HepG2 (cell line): ENCODE measurements around the gene BCAM. TPM values are rescaled to one million over a fixed set of nuclear protein-coding genes. Genes with fewer than 3 reads are reported as not detected.
A peak's percentile ranks its signal among the peaks of the same experiment; 100 is the strongest.

ENCODE experiments used
- ATAC-seq: fragments of 200-7000 bp; cut with Tn5 transposase; 3 replicates; pipeline ENCODE4 v1.9.1; 2020; ENCODE audit warnings: mild to moderate bottlenecking, moderate library complexity
- BruUV-seq: library from RNA; stranded (reverse); fragments of 400-500 nt; replicated peaks from 2 replicates; lab custom pipeline; 2021; lab: Mats Ljungman, UMichigan
- CTCF ChIA-PET: fragments of 300-600 bp; formaldehyde crosslinking; extraction: SDS; loops from one replicate; lab custom pipeline; 2021; ENCODE audit warnings: low total read pairs, inconsistent platforms, low intra/inter-chr PET ratio; lab: Yijun Ruan, JAX
- POLR2A ChIA-PET: fragments of 350-600 bp; sonication (Branson Sonifier 250); formaldehyde crosslinking; loops from one replicate; lab custom pipeline; 2020; ENCODE audit warnings: antibody characterized with exemption, inconsistent platforms; lab: Yijun Ruan, JAX
- DNase-seq: peaks from one replicate; pipeline ENCODE4 v3.0.0-alpha.2; 2015; ENCODE audit warnings: low spot score
- FAIRE-seq: peaks from 3 replicates; lab custom pipeline; 2011; peaks lifted over from hg19 to GRCh38; lab: Jason Lieb, UNC
- H2AFZ ChIP-seq: one replicate; pipeline ENCODE4 v1.6.1; 2011; ENCODE audit warnings: low read length, inconsistent platforms
- H3K27ac ChIP-seq: fragments of 300-600 bp; 3 replicates; pipeline ENCODE4 v1.8.0; 2011; ENCODE audit warnings: mixed run types, mild to moderate bottlenecking, mixed read lengths, low read length, inconsistent platforms; ENCODE audit not compliant: insufficient read depth; ENCODE audit errors: extremely low read length
- H3K27me3 ChIP-seq, 2 experiments: fragments of 200-600 bp in 1 of 2; 2 replicates in 1 of 2; 3 replicates in 1 of 2; pipeline versions ENCODE4 v1.6.0 to v1.8.0; 2011; ENCODE audit warnings: low read length in 2 of 2, mild to moderate bottlenecking in 2 of 2, moderate library complexity in 2 of 2, inconsistent platforms in 1 of 2; ENCODE audit not compliant: insufficient read depth in 2 of 2, control insufficient read depth in 1 of 2
- H3K36me3 ChIP-seq, 2 experiments: fragments of 200-600 bp in 1 of 2; replicated peaks in 1 of 2; 2 replicates in 1 of 2; 3 replicates in 1 of 2; pipeline versions ENCODE4 v1.5.1 to v1.8.0; 2011; ENCODE audit warnings: low read length in 2 of 2, inconsistent platforms in 1 of 2; ENCODE audit not compliant: insufficient read depth in 2 of 2, control insufficient read depth in 1 of 2
- H3K4me1 ChIP-seq: 2 replicates; pipeline ENCODE4 v1.5.1; 2012; ENCODE audit warnings: low read length, inconsistent platforms; ENCODE audit not compliant: insufficient read depth
- H3K4me2 ChIP-seq: 2 replicates; pipeline ENCODE4 v1.6.0; 2011; ENCODE audit warnings: low read depth, low read length, inconsistent platforms
- H3K4me3 ChIP-seq, 3 experiments: fragments of 200-600 bp in 1 of 3; sonication (generic), shearing (Covaris generic) in 1 of 3; replicated peaks in 1 of 3; 2 replicates each; pipeline ENCODE4 v1.5.1; 2011 to 2016; ENCODE audit warnings: low read length in 3 of 3, inconsistent platforms in 2 of 3, low read depth in 2 of 3, mild to moderate bottlenecking in 2 of 3, control low read depth in 1 of 3, mixed read lengths in 1 of 3; ENCODE audit not compliant: insufficient read depth in 1 of 3
- H3K79me2 ChIP-seq: one replicate; pipeline ENCODE4 v1.6.1; 2011; ENCODE audit warnings: low read length, inconsistent platforms; ENCODE audit not compliant: insufficient read depth
- H3K9ac ChIP-seq: 2 replicates; pipeline ENCODE4 v1.6.0; 2011; ENCODE audit warnings: mild to moderate bottlenecking, low read depth, low read length, inconsistent platforms; ENCODE audit not compliant: insufficient read depth
- H3K9me3 ChIP-seq: 2 replicates; pipeline ENCODE4 v1.5.1; 2012; ENCODE audit warnings: mild to moderate bottlenecking, low read length
- H4K20me1 ChIP-seq: 2 replicates; pipeline ENCODE4 v1.6.0; 2011; ENCODE audit warnings: inconsistent platforms, mild to moderate bottlenecking, low read length, moderate library complexity; ENCODE audit not compliant: insufficient read depth
- BRD4 ChIP-seq: sonication (generic); formaldehyde crosslinking; IDR thresholded peaks from 2 replicates; pipeline ENCODE4 v1.4.0; 2020; ENCODE audit warnings: missing genetic modification reagents
- GATAD2A ChIP-seq: IDR thresholded peaks from 2 replicates; pipeline ENCODE4 v1.6.1; 2016
- NR2F6 ChIP-seq, 2 experiments: IDR thresholded peaks; 2 replicates each; pipeline ENCODE4 v1.6.1; 2016; ENCODE audit warnings: antibody characterized with exemption in 1 of 2, mild to moderate bottlenecking in 1 of 2
- PAXIP1 ChIP-seq: sonication (generic); formaldehyde crosslinking; conservative IDR thresholded peaks from 2 replicates; pipeline ENCODE4 v1.4.0; 2020; ENCODE audit warnings: mild to moderate bottlenecking, missing genetic modification reagents, moderate library complexity
- PHF21A ChIP-seq: sonication (generic); formaldehyde crosslinking; IDR thresholded peaks from 2 replicates; pipeline ENCODE4 v1.5.0; 2020; ENCODE audit warnings: mild to moderate bottlenecking, missing genetic modification reagents
- SOX13 ChIP-seq, 3 experiments: fragments of 450-650 bp in 1 of 3; sonication (generic) in 1 of 3; formaldehyde crosslinking in 1 of 3; IDR thresholded peaks in 2 of 3; conservative IDR thresholded peaks in 1 of 3; 2 replicates each; pipeline versions ENCODE4 v1.5.0 to v1.6.1; 2016 to 2020; ENCODE audit warnings: antibody characterized with exemption in 1 of 3, mild to moderate bottlenecking in 1 of 3, missing compliant biosample characterization in 1 of 3, missing genetic modification reagents in 1 of 3, moderate library complexity in 1 of 3
- SYNCRIP ChIP-seq: fragments of 200-400 bp; formaldehyde crosslinking; IDR thresholded peaks from 2 replicates; pipeline ENCODE4 v1.6.1; 2018; ENCODE audit warnings: mild to moderate bottlenecking, low read depth, low read length; ENCODE audit not compliant: insufficient read depth
- ZBTB38 ChIP-seq: sonication (generic); formaldehyde crosslinking; IDR thresholded peaks from 2 replicates; pipeline ENCODE4 v1.5.1; 2020; ENCODE audit warnings: mild to moderate bottlenecking, missing genetic modification reagents
- ZFY ChIP-seq: sonication (generic); formaldehyde crosslinking; IDR thresholded peaks from 2 replicates; pipeline ENCODE4 v1.4.0; 2020; ENCODE audit warnings: missing genetic modification reagents
- ZKSCAN8 ChIP-seq: IDR thresholded peaks from 2 replicates; pipeline ENCODE4 v1.6.1; 2016; ENCODE audit warnings: borderline replicate concordance, missing genetic modification reagents, missing compliant biosample characterization
- ZNF121 ChIP-seq: sonication (generic); formaldehyde crosslinking; IDR thresholded peaks from 2 replicates; pipeline ENCODE4 v1.5.0; 2020; ENCODE audit warnings: mild to moderate bottlenecking, missing genetic modification reagents
- ZNF460 ChIP-seq: sonication (generic); formaldehyde crosslinking; IDR thresholded peaks from 2 replicates; pipeline ENCODE4 v1.5.1; 2020; ENCODE audit warnings: missing genetic modification reagents, mild to moderate bottlenecking, borderline replicate concordance
- ZNF501 ChIP-seq: sonication (generic); formaldehyde crosslinking; IDR thresholded peaks from 2 replicates; pipeline ENCODE4 v1.5.1; 2020; ENCODE audit warnings: mild to moderate bottlenecking, moderate library complexity, missing genetic modification reagents
- ZNF770 ChIP-seq: sonication (generic); formaldehyde crosslinking; IDR thresholded peaks from 2 replicates; pipeline ENCODE4 v1.5.0; 2020; ENCODE audit warnings: mild to moderate bottlenecking, missing genetic modification reagents
- ZNF839 ChIP-seq: sonication (generic); formaldehyde crosslinking; IDR thresholded peaks from 2 replicates; pipeline ENCODE4 v1.4.0; 2020; ENCODE audit warnings: missing genetic modification reagents, mild to moderate bottlenecking, borderline replicate concordance
- ZSCAN22 ChIP-seq: sonication (generic); formaldehyde crosslinking; IDR thresholded peaks from 2 replicates; pipeline ENCODE4 v1.4.0; 2020; ENCODE audit warnings: mild to moderate bottlenecking, missing genetic modification reagents
- WGBS: methylation state at CpG from one replicate; pipeline ENCODE4 v1.1.6; 2017; ENCODE audit warnings: low lambda C conversion rate; 5-methylcytosine and 5-hydroxymethylcytosine counted together
- in situ Hi-C: cut with HindIII; loops from 2 replicates; pipeline ENCODE4 v1.10.0; 2017; ENCODE audit warnings: low pct_unique_long_range_greater_than_20kb; ENCODE audit not compliant: extremely low pct_ligation_motif_present
- intact Hi-C: fragments of 100-400 bp; cut with micrococcal nuclease; formaldehyde crosslinking; loops from one replicate; pipeline ENCODE4 v1.10.0; 2022; ENCODE audit not compliant: unreplicated experiment
- polyA plus RNA-seq, 8 experiments: library from polyadenylated mRNA; depleted of rRNA in 3 of 8; stranded (reverse) in 7 of 8; unstranded in 1 of 8; fragments of >200 nt; fragmentation: Illumina TruSeq in 4 of 8; extraction: Trizol in 4 of 8; gene quantifications; 2 replicates each; pipeline versions ENCODE4 v1.2.1 to v1.2.3, GENCODE V29; 2011 to 2016; ENCODE audit warnings: low read depth in 4 of 8, missing spikeins in 1 of 8, mixed read lengths in 1 of 8; ENCODE audit not compliant: insufficient read depth in 1 of 8
- total RNA-seq, 5 experiments: library from RNA; depleted of rRNA; stranded (reverse); fragments of >200 nt; fragmentation: Illumina TruSeq; extraction: Trizol; gene quantifications; 2 replicates each; pipeline ENCODE4 v1.2.3, GENCODE V29; 2016; ENCODE audit warnings: low read depth in 1 of 5
- TF ChIP-seq, protein P1 (sequence below): sonication (generic); formaldehyde crosslinking; IDR thresholded peaks from 2 replicates; pipeline ENCODE4 v1.9.0; 2021; ENCODE audit warnings: missing genetic modification reagents, mild to moderate bottlenecking, borderline replicate concordance

BCAM gene
- total and polyA plus RNA-seq, 2 of the 13 experiments (the other 11 are each of a cell fraction or from before 2014, with no cell fraction given), result 51.2 to 62.7 TPM

DNA sequence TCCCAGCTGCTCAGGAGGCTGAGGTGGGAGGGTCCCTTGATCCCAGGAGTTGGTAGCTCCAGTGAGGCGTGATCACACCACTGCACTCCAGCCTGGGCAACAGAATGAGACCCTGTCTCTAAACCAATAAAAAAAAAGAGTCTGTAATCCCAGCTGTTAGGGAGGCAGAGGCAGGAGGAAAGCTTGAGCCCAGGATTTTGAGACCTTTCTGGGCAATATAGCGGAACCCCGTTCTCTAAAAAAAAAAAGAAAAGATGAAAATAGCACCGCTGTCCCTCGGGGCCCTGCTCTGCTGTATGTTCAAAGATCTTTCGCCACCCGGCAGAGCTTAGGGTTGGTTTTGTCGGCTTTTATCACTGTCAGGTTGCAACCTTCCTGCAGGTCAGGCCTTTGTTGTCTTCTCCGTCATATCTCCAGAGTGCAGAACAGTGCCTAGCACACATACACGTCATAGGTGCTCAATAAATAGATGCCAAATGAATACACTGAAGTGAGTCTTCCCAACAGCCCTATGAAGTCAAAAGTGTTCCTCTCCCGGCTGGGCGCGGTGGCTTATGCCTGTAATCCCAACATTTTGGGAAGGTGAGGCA, 13.4 kb upstream of the BCAM start:
- WGBS, result 53% methylated on average over 13 of the region's 13 CpGs
- Histone ChIP-seq H3K27ac (peak overlapping the region; percentile 85), H3K4me1 (peaks cover 79% of the 10 kb centered on the region), H3K27me3 (no peaks in the 10 kb centered on the region), H3K79me2 (no peaks in the 10 kb centered on the region), H3K9me3 (no peaks in the 10 kb centered on the region), H3K4me2 (peak overlapping the region; percentile 30), H3K36me3 (no peaks in the 10 kb centered on the region), H3K9ac (no peak overlapping the region), H4K20me1 (no peaks in the 10 kb centered on the region), H3K4me3 (no peak overlapping the region), H2AFZ (no peak overlapping the region)
- POLR2A ChIA-PET, result interaction anchor here (2.8 to 4.9 kb wide), 3 partner anchors 11 to 50 kb away, joined by 14 to 76 read pairs (median 23); partner anchors contain the start of genes BCAM and NECTIN2
- FAIRE-seq (peak; percentile 54), DNase-seq (no peak), ATAC-seq (no peak)
- in situ Hi-C loops (loop anchor here (10.0 kb wide), 1 partner anchor 49 kb away; the partner anchor contains the start of gene NECTIN2), intact Hi-C loops (no loop called here)
- CTCF ChIA-PET, result no interaction called here
- BruUV-seq, result no TSS peak
- TF ChIP-seq ZNF460, result peak; percentile 86; the same call in 1 of the 2 replicates
- TF ChIP-seq GATAD2A (CRISPR knock-in tag), result 0 out of 2 replicates have a peak, but pooled peaks have one; percentile 33
- peak; percentile 55; the same call in 1 of the 2 replicates for TF ChIP-seq ZSCAN22 (CRISPR knock-in tag)
- peak; percentile 52; the same call in 1 of the 2 replicates for TF ChIP-seq ZNF770 (CRISPR knock-in tag)
- peak; percentile 36 for TF ChIP-seq PAXIP1 (CRISPR knock-in tag)
- TF ChIP-seq ZNF121 (CRISPR knock-in tag), result 0 out of 2 replicates have a peak, but pooled peaks have one; percentile 5
- TF ChIP-seq SOX13 (IDR thresholded peaks at IDR 0.05), result no peak
- TF ChIP-seq SOX13 (CRISPR knock-in tag; conservative IDR thresholded peaks at IDR 0.05 in 1 of 2, IDR thresholded peaks at IDR 0.05 in 1 of 2), result 0 out of 4 replicates have a peak, but pooled peaks of 1 of the 2 experiments have one; percentile 18
- no peak for TF ChIP-seq ZNF501 (CRISPR knock-in tag)
- TF ChIP-seq, protein P1, sequence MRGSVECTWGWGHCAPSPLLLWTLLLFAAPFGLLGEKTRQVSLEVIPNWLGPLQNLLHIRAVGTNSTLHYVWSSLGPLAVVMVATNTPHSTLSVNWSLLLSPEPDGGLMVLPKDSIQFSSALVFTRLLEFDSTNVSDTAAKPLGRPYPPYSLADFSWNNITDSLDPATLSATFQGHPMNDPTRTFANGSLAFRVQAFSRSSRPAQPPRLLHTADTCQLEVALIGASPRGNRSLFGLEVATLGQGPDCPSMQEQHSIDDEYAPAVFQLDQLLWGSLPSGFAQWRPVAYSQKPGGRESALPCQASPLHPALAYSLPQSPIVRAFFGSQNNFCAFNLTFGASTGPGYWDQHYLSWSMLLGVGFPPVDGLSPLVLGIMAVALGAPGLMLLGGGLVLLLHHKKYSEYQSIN (CRISPR knock-in tag), result no peak
- TF ChIP-seq BRD4 (CRISPR knock-in tag), result no peak
- peak; percentile 50; the same call in 1 of the 2 replicates for TF ChIP-seq PHF21A (CRISPR knock-in tag)
- TF ChIP-seq ZFY (CRISPR knock-in tag), result no peak
- peak; percentile 82 for TF ChIP-seq ZBTB38 (CRISPR knock-in tag)
- no peak for TF ChIP-seq ZNF839 (CRISPR knock-in tag)
- TF ChIP-seq NR2F6 (IDR thresholded peaks at IDR 0.05), result no peak
- 0 out of 2 replicates have a peak, but pooled peaks have one; percentile 16 for TF ChIP-seq NR2F6 (CRISPR knock-in tag; IDR thresholded peaks at IDR 0.05)
- no peak for TF ChIP-seq SYNCRIP
- TF ChIP-seq ZKSCAN8 (CRISPR knock-in tag), result peak; percentile 98
